ENCODE measurements around the gene EEPD1.

The EEPD1 gene

GRCh38 chr7:36226151-36226550 is 73.1 kb downstream of the EEPD1 start:
- no peak for ATAC-seq
- no peak for TF ChIP-seq ZFP3 (CRISPR knock-in tag; IDR thresholded peaks at IDR 0.05)
- TF ChIP-seq ISL1 (CRISPR knock-in tag; IDR thresholded peaks at IDR 0.05) = no peak

- peak; percentile 59 for ATAC-seq
- no peak for TF ChIP-seq ISL1 (CRISPR knock-in tag; IDR thresholded peaks at IDR 0.05)
These were observed 74.2 kb downstream of the EEPD1 start for GRCh38 chr7:36227223-36227622.

- no peak for ATAC-seq
- TF ChIP-seq POU6F1 (CRISPR knock-in tag; IDR thresholded peaks at IDR 0.05; ENCODE audit: borderline replicate concordance, low read depth) (no peak), ZFP30 (CRISPR knock-in tag; IDR thresholded peaks at IDR 0.05) (no peak), ZNF565 (CRISPR knock-in tag; conservative IDR thresholded peaks at IDR 0.05; ENCODE audit: low read depth) (no peak), ARNTL (CRISPR knock-in tag; IDR thresholded peaks at IDR 0.05; ENCODE audit: borderline replicate concordance, low read depth) (no peak), TCF4 (CRISPR knock-in tag; IDR thresholded peaks at IDR 0.05; ENCODE audit: borderline replicate concordance) (no peak), ISL1 (CRISPR knock-in tag; IDR thresholded peaks at IDR 0.05) (no peak), ZNF8 (CRISPR knock-in tag; IDR thresholded peaks at IDR 0.05) (no peak), GLIS3 (CRISPR knock-in tag; IDR thresholded peaks at IDR 0.05) (no peak), RARB (CRISPR knock-in tag; IDR thresholded peaks at IDR 0.05) (no peak), OSR1 (CRISPR knock-in tag; IDR thresholded peaks at IDR 0.05) (no peak), ESRRG (CRISPR knock-in tag; IDR thresholded peaks at IDR 0.05) (no peak)
These were observed 75.0 kb downstream of the EEPD1 start for GRCh38 chr7:36228039-36228438.

- TF ChIP-seq CSRNP3 (CRISPR knock-in tag; IDR thresholded peaks at IDR 0.05) = no peak
- ATAC-seq = no peak
These were observed 78.4 kb downstream of the EEPD1 start for GRCh38 chr7:36231406-36231805.

GRCh38 chr7:36232555-36232954 is 79.5 kb downstream of the EEPD1 start:
- no peak for ATAC-seq
- TF ChIP-seq SNAI2 (CRISPR knock-in tag; IDR thresholded peaks at IDR 0.05) (no peak), ZNF8 (CRISPR knock-in tag; IDR thresholded peaks at IDR 0.05) (no peak), TOX (CRISPR knock-in tag; IDR thresholded peaks at IDR 0.05; ENCODE audit: borderline replicate concordance) (no peak), TSHZ2 (CRISPR knock-in tag; IDR thresholded peaks at IDR 0.05) (no peak), TCF4 (CRISPR knock-in tag; IDR thresholded peaks at IDR 0.05; ENCODE audit: borderline replicate concordance) (no peak)

GRCh38 chr7:36232971-36233550 is 80.0 kb downstream of the EEPD1 start:
- TF ChIP-seq SNAI2 (CRISPR knock-in tag; IDR thresholded peaks at IDR 0.05) (no peak), GLIS3 (CRISPR knock-in tag; IDR thresholded peaks at IDR 0.05) (no peak), ISL1 (CRISPR knock-in tag; IDR thresholded peaks at IDR 0.05) (no peak), TCF4 (CRISPR knock-in tag; IDR thresholded peaks at IDR 0.05; ENCODE audit: borderline replicate concordance) (no peak), ZC3H10 (CRISPR knock-in tag; IDR thresholded peaks at IDR 0.05) (no peak), ZNF8 (CRISPR knock-in tag; IDR thresholded peaks at IDR 0.05) (no peak), CSRNP3 (CRISPR knock-in tag; IDR thresholded peaks at IDR 0.05) (no peak), PPARA (CRISPR knock-in tag; IDR thresholded peaks at IDR 0.05; ENCODE audit: borderline replicate concordance) (no peak), RARB (CRISPR knock-in tag; IDR thresholded peaks at IDR 0.05) (no peak), ZFP30 (CRISPR knock-in tag; IDR thresholded peaks at IDR 0.05) (no peak), ARNTL (CRISPR knock-in tag; IDR thresholded peaks at IDR 0.05; ENCODE audit: borderline replicate concordance, low read depth) (no peak)
- no peak for ATAC-seq

Data from SK-N-SH treated with all-trans-retinoic acid at 6 μM for 48 hours (cell line).